ENCODE results near the gene WRAP73.

GRCh38 chr1:3662080-3662671 lies 12.3 kb upstream of the WRAP73 start:
- TF ChIP-seq CTCF (IDR thresholded peaks at IDR 0.05) (no peak), POLR2A (IDR thresholded peaks at IDR 0.05) (no peak)

Data from right lobe of liver (tissue), 4 donors.